ENCODE measurements around the gene SNX9.

SNX9 gene

GRCh38 chr6:157982102-157982562, 159.1 kb downstream of the SNX9 start:
- peak in 1 of 2 experiments; percentile 57 for DNase-seq (ENCODE audit: low spot score in 2 of 2)
- Histone ChIP-seq H3K4me3 (peak overlapping the region; percentile 58), H3K36me3 (replicated peaks) (no peaks in the 10 kb centered on the region), H3K9me3 (no peaks in the 10 kb centered on the region), H3K4me1 (peaks cover 27% of the 10 kb centered on the region), H3K27me3 (ENCODE audit: low read depth) (no peaks in the 10 kb centered on the region)
- in situ Hi-C loops (cut with MboI; ENCODE audit: low sequenced_read_pairs): no loop called here

GRCh38 chr6:157982563-157983405, 159.7 kb downstream of the SNX9 start:
- no peaks in the 10 kb centered on the region for H3K36me3 ChIP-seq (replicated peaks)
- in situ Hi-C loops (cut with MboI; ENCODE audit: low sequenced_read_pairs): no loop called here
- H3K4me1 ChIP-seq: peaks cover 27% of the 10 kb centered on the region
- peak overlapping the region; percentile 58 for H3K4me3 ChIP-seq
- H3K27me3 ChIP-seq (ENCODE audit: low read depth): no peaks in the 10 kb centered on the region
- peak in 1 of 2 experiments; percentile 50 for DNase-seq (ENCODE audit: low spot score in 2 of 2)
- H3K9me3 ChIP-seq: no peaks in the 10 kb centered on the region

GRCh38 chr6:157983406-157984119, 160.5 kb downstream of the SNX9 start:
- in situ Hi-C loops (cut with MboI; ENCODE audit: low sequenced_read_pairs): no loop called here
- Histone ChIP-seq H3K36me3 (replicated peaks) (no peaks in the 10 kb centered on the region), H3K4me3 (no peak overlapping the region), H3K27me3 (ENCODE audit: low read depth) (no peaks in the 10 kb centered on the region), H3K9me3 (no peaks in the 10 kb centered on the region), H3K4me1 (peaks cover 27% of the 10 kb centered on the region)
- DNase-seq (ENCODE audit: low spot score in 2 of 2): no peak

GRCh38 chr6:157984128-157984527, 161.1 kb downstream of the SNX9 start:
- Histone ChIP-seq H3K4me1 (peaks cover 30% of the 10 kb centered on the region), H3K4me3 (no peak overlapping the region), H3K36me3 (replicated peaks) (no peaks in the 10 kb centered on the region), H3K27me3 (ENCODE audit: low read depth) (no peaks in the 10 kb centered on the region), H3K9me3 (no peaks in the 10 kb centered on the region)
- in situ Hi-C loops (cut with MboI; ENCODE audit: low sequenced_read_pairs): no loop called here
- no peak for DNase-seq (ENCODE audit: low spot score in 2 of 2)

GRCh38 chr6:157984686-157985225, 161.7 kb downstream of the SNX9 start:
- H3K9me3 ChIP-seq: no peaks in the 10 kb centered on the region
- H3K27me3 ChIP-seq (ENCODE audit: low read depth): no peaks in the 10 kb centered on the region
- no peak for DNase-seq (ENCODE audit: low spot score in 2 of 2)
- in situ Hi-C loops (cut with MboI; ENCODE audit: low sequenced_read_pairs): no loop called here
- H3K4me1 ChIP-seq: peaks cover 34% of the 10 kb centered on the region
- H3K4me3 ChIP-seq: no peak overlapping the region
- no peaks in the 10 kb centered on the region for H3K36me3 ChIP-seq (replicated peaks)

- DNase-seq (ENCODE audit: low spot score in 2 of 2): peak; percentile 44 to 66
- H3K4me3 ChIP-seq: no peak overlapping the region
- in situ Hi-C loops (cut with MboI; ENCODE audit: low sequenced_read_pairs): no loop called here
Measured at GRCh38 chr6:157985378-157986155, 162.5 kb downstream of the SNX9 start.

GRCh38 chr6:157987788-157988699, 165.0 kb downstream of the SNX9 start:
- H3K4me1 ChIP-seq: peaks cover 26% of the 10 kb centered on the region
- in situ Hi-C loops (cut with MboI; ENCODE audit: low sequenced_read_pairs): no loop called here

More at GRCh38 chr6:157985378-157986155, 162.5 kb downstream of the SNX9 start:
- Histone ChIP-seq H3K4me1 (peaks cover 35% of the 10 kb centered on the region), H3K36me3 (replicated peaks) (no peaks in the 10 kb centered on the region), H3K9me3 (no peaks in the 10 kb centered on the region), H3K27me3 (ENCODE audit: low read depth) (no peaks in the 10 kb centered on the region)

GRCh38 chr6:157988700-157989063, 165.6 kb downstream of the SNX9 start:
- in situ Hi-C loops (cut with MboI; ENCODE audit: low sequenced_read_pairs): no loop called here
- H3K27me3 ChIP-seq (ENCODE audit: low read depth): no peaks in the 10 kb centered on the region
- H3K4me1 ChIP-seq: peaks cover 26% of the 10 kb centered on the region
- DNase-seq (ENCODE audit: low spot score in 2 of 2): no peak
- no peak overlapping the region for H3K4me3 ChIP-seq
- H3K9me3 ChIP-seq: no peaks in the 10 kb centered on the region
- no peaks in the 10 kb centered on the region for H3K36me3 ChIP-seq (replicated peaks)

More at GRCh38 chr6:157987788-157988699, 165.0 kb downstream of the SNX9 start:
- no peak for DNase-seq (ENCODE audit: low spot score in 2 of 2)
- H3K9me3 ChIP-seq: no peaks in the 10 kb centered on the region
- no peaks in the 10 kb centered on the region for H3K36me3 ChIP-seq (replicated peaks)
- H3K27me3 ChIP-seq (ENCODE audit: low read depth): no peaks in the 10 kb centered on the region
- H3K4me3 ChIP-seq: no peak overlapping the region

- Histone ChIP-seq H3K27me3 (ENCODE audit: low read depth) (no peaks in the 10 kb centered on the region), H3K9me3 (no peaks in the 10 kb centered on the region), H3K36me3 (replicated peaks) (no peaks in the 10 kb centered on the region), H3K4me3 (no peak overlapping the region), H3K4me1 (peaks cover 26% of the 10 kb centered on the region)
- peak; percentile 28 to 64 for DNase-seq (ENCODE audit: low spot score in 2 of 2)
- in situ Hi-C loops (cut with MboI; ENCODE audit: low sequenced_read_pairs): no loop called here
Measured at GRCh38 chr6:157989541-157990289, 166.7 kb downstream of the SNX9 start.

GRCh38 chr6:157990321-157991066, 167.4 kb downstream of the SNX9 start:
- DNase-seq (ENCODE audit: low spot score in 2 of 2): no peak
- no peaks in the 10 kb centered on the region for H3K9me3 ChIP-seq
- H3K36me3 ChIP-seq (replicated peaks): no peaks in the 10 kb centered on the region
- no peak overlapping the region for H3K4me3 ChIP-seq
- in situ Hi-C loops (cut with MboI; ENCODE audit: low sequenced_read_pairs): no loop called here
- peaks cover 18% of the 10 kb centered on the region for H3K4me1 ChIP-seq
- no peaks in the 10 kb centered on the region for H3K27me3 ChIP-seq (ENCODE audit: low read depth)

GRCh38 chr6:157991067-157991432, 168.0 kb downstream of the SNX9 start:
- no peak for DNase-seq (ENCODE audit: low spot score in 2 of 2)
- H3K4me1 ChIP-seq: peaks cover 13% of the 10 kb centered on the region
- in situ Hi-C loops (cut with MboI; ENCODE audit: low sequenced_read_pairs): no loop called here
- no peaks in the 10 kb centered on the region for H3K36me3 ChIP-seq (replicated peaks)
- H3K27me3 ChIP-seq (ENCODE audit: low read depth): no peaks in the 10 kb centered on the region
- H3K9me3 ChIP-seq: no peaks in the 10 kb centered on the region
- H3K4me3 ChIP-seq: no peak overlapping the region

- in situ Hi-C loops (cut with MboI; ENCODE audit: low sequenced_read_pairs): no loop called here
- no peaks in the 10 kb centered on the region for H3K27me3 ChIP-seq (ENCODE audit: low read depth)
- no peaks in the 10 kb centered on the region for H3K9me3 ChIP-seq
- H3K4me3 ChIP-seq: no peak overlapping the region
- peaks cover 8% of the 10 kb centered on the region for H3K4me1 ChIP-seq
- DNase-seq (ENCODE audit: low spot score in 2 of 2): no peak
- H3K36me3 ChIP-seq (replicated peaks): no peaks in the 10 kb centered on the region
Measured at GRCh38 chr6:157993076-157993475, 170.0 kb downstream of the SNX9 start.

Data from HAP-1 (cell line).